Neural progenitor cell (in vitro differentiated cells): Measurements from ENCODE around the gene PIK3R6. TPM values are rescaled to one million over a fixed set of nuclear protein-coding genes. Genes with fewer than 3 reads are reported as not detected.

Source experiments
- DNase-seq: peaks from one replicate; pipeline ENCODE4 v3.0.0-alpha.2; 2016; ENCODE audit warnings: low spot score
- H2AFZ ChIP-seq: fragments of 200-600 bp; sonication (generic); replicated peaks from 2 replicates; pipeline ENCODE4 v1.6.1; 2016; ENCODE audit warnings: antibody characterized with exemption
- H3F3A ChIP-seq: fragments of 200-600 bp; sonication (generic); 2 replicates; pipeline ENCODE4 v1.6.1; 2016; ENCODE audit warnings: antibody characterized with exemption, low read depth
- H3K27ac ChIP-seq: fragments of 200-600 bp; sonication (generic); 2 replicates; pipeline ENCODE4 v1.5.1; 2016; ENCODE audit warnings: mild to moderate bottlenecking
- H3K27me3 ChIP-seq: fragments of 200-600 bp; sonication (generic); 2 replicates; pipeline ENCODE4 v1.6.1; 2016; ENCODE audit warnings: mild to moderate bottlenecking, moderate library complexity
- H3K36me3 ChIP-seq: fragments of 200-600 bp; sonication (generic); 2 replicates; pipeline ENCODE4 v1.5.1; 2016
- H3K4me1 ChIP-seq: fragments of 200-600 bp; sonication (generic); 2 replicates; pipeline ENCODE4 v1.6.1; 2016; ENCODE audit warnings: mixed run types
- H3K4me2 ChIP-seq: fragments of 200-600 bp; sonication (generic); 2 replicates; pipeline ENCODE4 v1.6.1; 2016
- H3K4me3 ChIP-seq: fragments of 200-600 bp; sonication (generic); 2 replicates; pipeline ENCODE4 v1.5.1; 2016
- H3K79me2 ChIP-seq: fragments of 200-600 bp; sonication (generic); 2 replicates; pipeline ENCODE4 v1.6.1; 2016; ENCODE audit warnings: low read depth
- H3K9ac ChIP-seq: fragments of 200-600 bp; sonication (generic); 2 replicates; pipeline ENCODE4 v1.6.1; 2016
- H3K9me3 ChIP-seq: fragments of 200-600 bp; sonication (generic); 2 replicates; pipeline ENCODE4 v1.5.1; 2016; ENCODE audit warnings: low read depth
- H4K20me1 ChIP-seq: fragments of 200-600 bp; sonication (generic); 2 replicates; pipeline ENCODE4 v1.6.1; 2016; ENCODE audit warnings: low read depth
- H3K27ac Mint-ChIP-seq: 3 replicates; pipeline ENCODE4 v1.8.0; 2021; ENCODE audit warnings: mixed read lengths
- H3K27me3 Mint-ChIP-seq: 2 replicates; pipeline ENCODE4 v1.8.0; 2022; ENCODE audit warnings: low read depth, mild to moderate bottlenecking, inconsistent platforms, moderate library complexity, mixed read lengths; ENCODE audit not compliant: insufficient read depth
- H3K36me3 Mint-ChIP-seq: 3 replicates; pipeline ENCODE4 v1.8.0; 2021; ENCODE audit warnings: mixed read lengths
- H3K4me1 Mint-ChIP-seq: 3 replicates; pipeline ENCODE4 v1.8.0; 2021; ENCODE audit warnings: mixed read lengths
- H3K4me3 Mint-ChIP-seq: 3 replicates; pipeline ENCODE4 v1.8.0; 2021; ENCODE audit warnings: mild to moderate bottlenecking, moderate library complexity, mixed read lengths
- H3K9me3 Mint-ChIP-seq: 3 replicates; pipeline ENCODE4 v1.8.0; 2020; ENCODE audit warnings: mixed read lengths
- CTCF ChIP-seq: fragments of 200-600 bp; sonication (generic); IDR thresholded peaks from 2 replicates; pipeline ENCODE4 v1.5.1; 2017; ENCODE audit warnings: antibody characterized with exemption, mild to moderate bottlenecking
- EZH2 ChIP-seq: fragments of 200-600 bp; sonication (generic); IDR thresholded peaks from 2 replicates; pipeline ENCODE4 v1.6.1; 2017; ENCODE audit warnings: antibody characterized with exemption, mild to moderate bottlenecking, moderate library complexity
- EZH2phosphoT487 ChIP-seq: fragments of 200-600 bp; sonication (generic); IDR thresholded peaks from 2 replicates; pipeline ENCODE4 v1.6.1; 2017; ENCODE audit warnings: antibody characterized with exemption
- total RNA-seq: library from RNA; depleted of rRNA; stranded (reverse); fragments of >200 nt; gene quantifications from 2 replicates; pipeline ENCODE4 v1.2.3, GENCODE V29; 2015; ENCODE audit warnings: low replicate concordance

The PIK3R6 gene
- total RNA-seq, 1 donor from 2014 or later = not detected

DNA sequence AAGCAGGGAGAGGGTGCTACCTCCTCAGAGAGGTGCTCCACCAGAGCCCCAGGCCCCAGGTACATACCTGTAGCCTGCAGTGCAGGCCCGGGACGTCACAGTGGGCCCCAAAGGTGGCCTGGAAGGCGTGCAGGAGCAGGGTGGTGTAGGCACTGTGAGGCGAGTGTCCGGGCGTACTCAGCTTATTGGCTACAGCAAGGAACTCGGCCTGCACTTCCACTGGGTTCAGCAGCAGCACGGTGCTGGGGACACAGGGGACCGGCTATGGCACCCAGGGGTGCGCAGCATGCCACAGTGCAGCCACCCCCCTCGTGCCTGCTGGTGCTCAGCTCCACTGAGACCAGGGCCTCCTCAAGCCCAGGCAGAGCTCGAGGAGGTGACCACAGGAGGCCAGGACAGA, 23.2 kb upstream of the PIK3R6 start:
- H3K36me3 ChIP-seq = no peaks in the 10 kb centered on the region
- Mint-ChIP-seq H3K27ac (no peak overlapping the region), H3K27me3 (peaks cover 16% of the 10 kb centered on the region), H3K4me1 (peaks cover 18% of the 10 kb centered on the region), H3K4me3 (no peak overlapping the region), H3K9me3 (no peaks in the 10 kb centered on the region), H3K36me3 (no peaks in the 10 kb centered on the region)
- H3K4me3 ChIP-seq = no peak overlapping the region
- H3K9ac ChIP-seq = no peak overlapping the region
- H4K20me1 ChIP-seq = no peaks in the 10 kb centered on the region
- H3F3A ChIP-seq = peaks cover 5% of the 10 kb centered on the region
- no peaks in the 10 kb centered on the region for H3K79me2 ChIP-seq
- H3K4me2 ChIP-seq = no peak overlapping the region
- H3K27me3 ChIP-seq = no peaks in the 10 kb centered on the region
- H2AFZ ChIP-seq = no peak overlapping the region
- peaks cover 13% of the 10 kb centered on the region for H3K4me1 ChIP-seq
- TF ChIP-seq EZH2phosphoT487 = no peak
- H3K9me3 ChIP-seq = no peaks in the 10 kb centered on the region
- H3K27ac ChIP-seq = no peak overlapping the region
- DNase-seq = no peak

- Histone ChIP-seq H3K36me3 (no peaks in the 10 kb centered on the region), H4K20me1 (no peaks in the 10 kb centered on the region), H3K9me3 (no peaks in the 10 kb centered on the region), H3K4me3 (no peak overlapping the region), H3K27me3 (no peaks in the 10 kb centered on the region), H2AFZ (no peak overlapping the region), H3F3A (peaks cover 4% of the 10 kb centered on the region), H3K27ac (no peak overlapping the region), H3K79me2 (no peaks in the 10 kb centered on the region), H3K4me2 (no peak overlapping the region), H3K9ac (no peak overlapping the region), H3K4me1 (peaks cover 11% of the 10 kb centered on the region)
- no peak overlapping the region for H3K4me3 Mint-ChIP-seq
- DNase-seq = no peak
- H3K4me1 Mint-ChIP-seq = peaks cover 14% of the 10 kb centered on the region
- TF ChIP-seq EZH2phosphoT487 (no peak), EZH2 (no peak), CTCF (no peak)
- H3K9me3 Mint-ChIP-seq = no peaks in the 10 kb centered on the region
- H3K36me3 Mint-ChIP-seq = no peaks in the 10 kb centered on the region
- H3K27ac Mint-ChIP-seq = no peak overlapping the region
- peaks cover 14% of the 10 kb centered on the region for H3K27me3 Mint-ChIP-seq
Observed at GRCh38 chr17:8889458-8890210, 22.2 kb upstream of the PIK3R6 start.

DNA sequence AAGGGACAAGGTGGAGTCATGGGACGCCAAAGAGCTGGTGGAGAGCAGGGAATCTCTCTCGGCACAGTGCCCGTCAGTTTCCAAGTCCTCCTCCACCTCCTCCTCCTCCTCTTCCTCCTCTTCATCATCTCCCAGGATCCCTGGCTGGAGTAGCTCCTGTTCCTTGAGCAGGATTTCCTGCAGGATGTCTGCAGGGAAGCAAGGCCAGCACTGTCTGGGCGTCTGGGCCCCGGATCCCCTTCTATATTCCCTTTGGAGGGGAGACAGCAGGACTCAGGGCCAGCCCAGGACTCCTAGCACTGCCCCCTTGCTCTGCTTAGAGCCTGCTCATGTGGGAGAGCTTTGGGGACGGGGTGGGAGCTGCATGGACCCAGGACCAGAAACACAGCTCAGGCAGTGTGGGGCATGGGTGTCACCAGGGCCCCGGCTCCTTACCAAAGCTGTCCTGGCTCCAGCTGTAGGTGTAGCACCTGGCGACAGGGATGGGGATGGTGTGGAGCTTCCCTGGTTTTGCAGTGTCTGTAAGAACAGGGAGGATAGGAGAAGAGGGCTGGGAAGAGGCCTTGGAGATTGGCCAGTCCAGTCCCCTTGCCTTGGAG, 21.3 kb upstream of the PIK3R6 start:
- Mint-ChIP-seq H3K36me3 (no peaks in the 10 kb centered on the region), H3K4me3 (no peak overlapping the region), H3K27me3 (peaks cover 14% of the 10 kb centered on the region), H3K27ac (no peak overlapping the region), H3K4me1 (peaks cover 11% of the 10 kb centered on the region), H3K9me3 (no peaks in the 10 kb centered on the region)
- no peaks in the 10 kb centered on the region for H3K79me2 ChIP-seq
- no peak overlapping the region for H3K9ac ChIP-seq
- H3K4me2 ChIP-seq = no peak overlapping the region
- H3K27me3 ChIP-seq = no peaks in the 10 kb centered on the region
- H3K9me3 ChIP-seq = no peaks in the 10 kb centered on the region
- TF ChIP-seq EZH2phosphoT487 (no peak), CTCF (no peak), EZH2 (no peak)
- no peak for DNase-seq
- H3K27ac ChIP-seq = no peak overlapping the region
- no peak overlapping the region for H3K4me3 ChIP-seq
- no peaks in the 10 kb centered on the region for H4K20me1 ChIP-seq
- H3K36me3 ChIP-seq = no peaks in the 10 kb centered on the region
- H2AFZ ChIP-seq = peak overlapping the region; percentile 92
- no peaks in the 10 kb centered on the region for H3F3A ChIP-seq
- H3K4me1 ChIP-seq = peaks cover 5% of the 10 kb centered on the region
